Measurements from ENCODE around the gene NQO2.

DNA sequence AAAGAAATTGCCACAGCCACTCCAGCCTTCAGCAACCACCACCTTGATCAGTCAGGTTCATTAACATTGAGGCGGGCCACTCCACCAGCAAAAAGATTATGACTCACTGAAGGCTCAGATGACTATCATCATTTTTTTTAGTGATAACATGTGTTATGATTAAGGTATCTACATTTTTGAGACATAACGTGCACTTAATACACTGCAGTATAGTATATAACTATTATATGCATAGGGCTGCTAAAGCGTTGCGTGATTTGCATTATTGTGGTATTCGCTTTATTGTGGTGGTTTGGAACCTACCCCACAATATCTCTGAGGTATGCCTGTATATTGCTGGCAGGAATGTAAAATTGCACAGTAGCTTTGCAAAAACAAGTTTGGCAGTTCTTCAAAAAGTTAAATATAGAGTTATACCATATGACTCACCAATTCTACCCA lies 61.8 kb downstream of the NQO2 start:
- TF ChIP-seq CTCF (IDR thresholded peaks at IDR 0.05 in 8 of 11, conservative IDR thresholded peaks at IDR 0.05 in 3 of 11) (no peak), POLR2A (IDR thresholded peaks at IDR 0.05) (no peak), POLR2AphosphoS5 (IDR thresholded peaks at IDR 0.05) (no peak)
